RWPE2 (cell line): ENCODE results near the gene OSCP1.

Source experiments
- ATAC-seq: fragments of 200-7000 bp; cut with Tn5 transposase; 3 replicates; pipeline ENCODE4 v1.9.1; 2021; ENCODE audit warnings: low read depth
- DNase-seq: peaks from one replicate; pipeline ENCODE4 v3.0.0-alpha.2; 2020; ENCODE audit warnings: low spot score
- H3K27ac ChIP-seq: fragments of 450-650 bp; 2 replicates; pipeline ENCODE4 v1.5.1; 2017; ENCODE audit warnings: mild to moderate bottlenecking; ENCODE audit not compliant: poor library complexity, severe bottlenecking
- H3K27me3 ChIP-seq: fragments of 250-450 bp; sonication (Bioruptor Pico); 2 replicates; pipeline ENCODE4 v1.5.1; 2021; ENCODE audit warnings: mild to moderate bottlenecking, moderate library complexity; ENCODE audit not compliant: insufficient read depth, poor library complexity, severe bottlenecking
- H3K36me3 ChIP-seq: fragments of 250-450 bp; sonication (Bioruptor Pico); 2 replicates; pipeline ENCODE4 v1.5.1; 2020; ENCODE audit warnings: low read depth, mild to moderate bottlenecking, moderate library complexity
- H3K4me1 ChIP-seq: fragments of 250-450 bp; sonication (Bioruptor Pico); 2 replicates; pipeline ENCODE4 v1.5.1; 2021; ENCODE audit warnings: mild to moderate bottlenecking, moderate library complexity; ENCODE audit not compliant: insufficient read depth, poor library complexity, severe bottlenecking
- H3K4me3 ChIP-seq: fragments of 250-450 bp; sonication (Bioruptor Pico); 2 replicates; pipeline ENCODE4 v1.5.1; 2021; ENCODE audit warnings: mild to moderate bottlenecking, moderate library complexity; ENCODE audit not compliant: severe bottlenecking
- H3K9me3 ChIP-seq: fragments of 250-450 bp; sonication (Bioruptor Pico); 2 replicates; pipeline ENCODE4 v1.5.1; 2021; ENCODE audit warnings: mild to moderate bottlenecking, moderate library complexity; ENCODE audit not compliant: severe bottlenecking
- TF ChIP-seq, protein P1 (sequence below): fragments of 450-650 bp; IDR thresholded peaks from one replicate; pipeline ENCODE4 v1.5.1; 2017; ENCODE audit warnings: mild to moderate bottlenecking, moderate library complexity; ENCODE audit not compliant: poor library complexity, severe bottlenecking

The OSCP1 gene

DNA sequence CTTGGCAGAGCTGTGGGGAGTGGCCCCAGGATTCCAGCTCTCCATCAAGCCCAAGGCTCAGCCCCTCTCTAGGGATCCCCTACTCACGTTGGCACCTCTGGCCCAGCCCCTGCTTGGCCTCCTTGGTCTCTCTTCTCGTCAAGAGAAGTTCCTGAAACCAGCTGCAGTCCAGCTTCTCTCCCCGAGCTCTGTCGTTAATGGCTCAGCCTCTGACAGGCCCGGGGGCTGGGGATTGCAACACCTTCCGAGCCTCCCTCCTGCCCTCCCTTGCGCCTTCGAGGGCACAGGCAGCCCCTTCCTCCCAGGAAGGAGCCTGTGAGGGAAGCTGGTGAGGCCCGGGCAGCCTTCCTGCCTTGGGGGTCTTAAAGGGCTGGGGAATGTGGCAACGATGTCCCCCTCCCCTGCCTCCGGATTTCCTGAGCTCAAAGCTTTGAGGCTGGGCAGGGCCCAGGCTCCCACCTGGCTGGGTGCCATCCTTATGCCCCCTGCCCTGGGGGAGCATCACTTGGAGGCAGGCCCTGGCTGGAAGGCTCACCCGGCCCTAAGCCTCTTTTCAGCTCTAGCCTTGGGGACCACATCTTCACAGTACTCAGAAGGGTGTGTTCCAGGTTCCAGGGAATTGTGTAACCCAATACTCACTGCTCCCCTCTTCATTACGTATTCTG lies 32.6 kb upstream of the OSCP1 start, which contains the start of gene CSF3R:
Gene CSF3R (minus strand): TSS at position 190 of the 665 bp plus-strand sequence. CDS start 3,417 bp downstream, outside the sequence.
- peaks cover 4% of the 10 kb centered on the region for H3K4me1 ChIP-seq
- H3K9me3 ChIP-seq: no peaks in the 10 kb centered on the region
- no peaks in the 10 kb centered on the region for H3K36me3 ChIP-seq
- TF ChIP-seq, protein P1, sequence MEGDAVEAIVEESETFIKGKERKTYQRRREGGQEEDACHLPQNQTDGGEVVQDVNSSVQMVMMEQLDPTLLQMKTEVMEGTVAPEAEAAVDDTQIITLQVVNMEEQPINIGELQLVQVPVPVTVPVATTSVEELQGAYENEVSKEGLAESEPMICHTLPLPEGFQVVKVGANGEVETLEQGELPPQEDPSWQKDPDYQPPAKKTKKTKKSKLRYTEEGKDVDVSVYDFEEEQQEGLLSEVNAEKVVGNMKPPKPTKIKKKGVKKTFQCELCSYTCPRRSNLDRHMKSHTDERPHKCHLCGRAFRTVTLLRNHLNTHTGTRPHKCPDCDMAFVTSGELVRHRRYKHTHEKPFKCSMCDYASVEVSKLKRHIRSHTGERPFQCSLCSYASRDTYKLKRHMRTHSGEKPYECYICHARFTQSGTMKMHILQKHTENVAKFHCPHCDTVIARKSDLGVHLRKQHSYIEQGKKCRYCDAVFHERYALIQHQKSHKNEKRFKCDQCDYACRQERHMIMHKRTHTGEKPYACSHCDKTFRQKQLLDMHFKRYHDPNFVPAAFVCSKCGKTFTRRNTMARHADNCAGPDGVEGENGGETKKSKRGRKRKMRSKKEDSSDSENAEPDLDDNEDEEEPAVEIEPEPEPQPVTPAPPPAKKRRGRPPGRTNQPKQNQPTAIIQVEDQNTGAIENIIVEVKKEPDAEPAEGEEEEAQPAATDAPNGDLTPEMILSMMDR: no peak
- ATAC-seq: no peak
- H3K4me3 ChIP-seq: no peak within 1 kb of the TSS
- no peaks in the 10 kb centered on the region for H3K27me3 ChIP-seq
- H3K27ac ChIP-seq: no peak within 1 kb of the TSS
- DNase-seq: no peak

- ATAC-seq: no peak
- DNase-seq: no peak
- Histone ChIP-seq H3K4me3 (no peak overlapping the region), H3K27me3 (no peaks in the 10 kb centered on the region), H3K27ac (no peak overlapping the region), H3K4me1 (peaks cover 4% of the 10 kb centered on the region), H3K36me3 (no peaks in the 10 kb centered on the region), H3K9me3 (no peaks in the 10 kb centered on the region)
- TF ChIP-seq, protein P1: no peak
Measured at GRCh38 chr1:36481771-36482723, 31.8 kb upstream of the OSCP1 start.

DNA sequence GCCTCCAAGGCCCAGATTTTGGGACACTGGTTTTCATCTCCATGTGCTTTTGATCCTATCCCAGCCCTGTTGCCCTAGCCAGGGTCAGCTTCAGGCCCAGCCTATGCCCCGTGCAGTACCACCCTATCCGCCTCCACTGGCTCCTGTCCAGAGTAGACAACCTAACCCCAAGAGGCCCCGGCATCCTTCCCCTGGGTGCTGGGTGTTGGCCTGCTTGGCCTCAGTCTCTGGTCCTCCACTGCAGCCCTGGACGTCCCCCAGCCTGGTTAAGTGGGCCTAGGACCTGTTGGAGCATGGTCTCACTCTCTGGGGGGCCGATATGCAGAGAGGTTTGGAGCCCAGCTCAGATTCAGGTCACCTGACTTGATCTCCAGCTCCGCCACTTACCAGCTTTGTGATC lies 30.8 kb upstream of the OSCP1 start:
- H3K4me3 ChIP-seq: no peak overlapping the region
- ATAC-seq (no peak), DNase-seq (no peak)
- TF ChIP-seq, protein P1: no peak
- H3K4me1 ChIP-seq: no peaks in the 10 kb centered on the region
- H3K27me3 ChIP-seq: no peaks in the 10 kb centered on the region
- no peak overlapping the region for H3K27ac ChIP-seq
- no peaks in the 10 kb centered on the region for H3K36me3 ChIP-seq
- no peaks in the 10 kb centered on the region for H3K9me3 ChIP-seq

- TF ChIP-seq, protein P1: no peak
- Histone ChIP-seq H3K36me3 (no peaks in the 10 kb centered on the region), H3K27me3 (no peaks in the 10 kb centered on the region), H3K4me1 (no peaks in the 10 kb centered on the region), H3K27ac (no peak overlapping the region), H3K9me3 (no peaks in the 10 kb centered on the region), H3K4me3 (no peak overlapping the region)
- ATAC-seq (no peak), DNase-seq (no peak)
Measured at GRCh38 chr1:36480161-36480560, 29.9 kb upstream of the OSCP1 start.
